Neural progenitor cell (in vitro differentiated cells): ENCODE results near the gene NEURL4. TPM values are rescaled to one million over a fixed set of nuclear protein-coding genes. Genes with fewer than 3 reads are reported as not detected.

Experiments
- DNase-seq: peaks from one replicate; pipeline ENCODE4 v3.0.0-alpha.2; 2016; ENCODE audit warnings: low spot score
- H2AFZ ChIP-seq: fragments of 200-600 bp; sonication (generic); replicated peaks from 2 replicates; pipeline ENCODE4 v1.6.1; 2016; ENCODE audit warnings: antibody characterized with exemption
- H3F3A ChIP-seq: fragments of 200-600 bp; sonication (generic); 2 replicates; pipeline ENCODE4 v1.6.1; 2016; ENCODE audit warnings: antibody characterized with exemption, low read depth
- H3K27ac ChIP-seq: fragments of 200-600 bp; sonication (generic); 2 replicates; pipeline ENCODE4 v1.5.1; 2016; ENCODE audit warnings: mild to moderate bottlenecking
- H3K27me3 ChIP-seq: fragments of 200-600 bp; sonication (generic); 2 replicates; pipeline ENCODE4 v1.6.1; 2016; ENCODE audit warnings: mild to moderate bottlenecking, moderate library complexity
- H3K36me3 ChIP-seq: fragments of 200-600 bp; sonication (generic); 2 replicates; pipeline ENCODE4 v1.5.1; 2016
- H3K4me1 ChIP-seq: fragments of 200-600 bp; sonication (generic); 2 replicates; pipeline ENCODE4 v1.6.1; 2016; ENCODE audit warnings: mixed run types
- H3K4me2 ChIP-seq: fragments of 200-600 bp; sonication (generic); 2 replicates; pipeline ENCODE4 v1.6.1; 2016
- H3K4me3 ChIP-seq: fragments of 200-600 bp; sonication (generic); 2 replicates; pipeline ENCODE4 v1.5.1; 2016
- H3K79me2 ChIP-seq: fragments of 200-600 bp; sonication (generic); 2 replicates; pipeline ENCODE4 v1.6.1; 2016; ENCODE audit warnings: low read depth
- H3K9ac ChIP-seq: fragments of 200-600 bp; sonication (generic); 2 replicates; pipeline ENCODE4 v1.6.1; 2016
- H3K9me3 ChIP-seq: fragments of 200-600 bp; sonication (generic); 2 replicates; pipeline ENCODE4 v1.5.1; 2016; ENCODE audit warnings: low read depth
- H4K20me1 ChIP-seq: fragments of 200-600 bp; sonication (generic); 2 replicates; pipeline ENCODE4 v1.6.1; 2016; ENCODE audit warnings: low read depth
- H3K27ac Mint-ChIP-seq: 3 replicates; pipeline ENCODE4 v1.8.0; 2021; ENCODE audit warnings: mixed read lengths
- H3K27me3 Mint-ChIP-seq: 2 replicates; pipeline ENCODE4 v1.8.0; 2022; ENCODE audit warnings: low read depth, mild to moderate bottlenecking, inconsistent platforms, moderate library complexity, mixed read lengths; ENCODE audit not compliant: insufficient read depth
- H3K36me3 Mint-ChIP-seq: 3 replicates; pipeline ENCODE4 v1.8.0; 2021; ENCODE audit warnings: mixed read lengths
- H3K4me1 Mint-ChIP-seq: 3 replicates; pipeline ENCODE4 v1.8.0; 2021; ENCODE audit warnings: mixed read lengths
- H3K4me3 Mint-ChIP-seq: 3 replicates; pipeline ENCODE4 v1.8.0; 2021; ENCODE audit warnings: mild to moderate bottlenecking, moderate library complexity, mixed read lengths
- H3K9me3 Mint-ChIP-seq: 3 replicates; pipeline ENCODE4 v1.8.0; 2020; ENCODE audit warnings: mixed read lengths
- CTCF ChIP-seq: fragments of 200-600 bp; sonication (generic); IDR thresholded peaks from 2 replicates; pipeline ENCODE4 v1.5.1; 2017; ENCODE audit warnings: antibody characterized with exemption, mild to moderate bottlenecking
- EZH2 ChIP-seq: fragments of 200-600 bp; sonication (generic); IDR thresholded peaks from 2 replicates; pipeline ENCODE4 v1.6.1; 2017; ENCODE audit warnings: antibody characterized with exemption, mild to moderate bottlenecking, moderate library complexity
- EZH2phosphoT487 ChIP-seq: fragments of 200-600 bp; sonication (generic); IDR thresholded peaks from 2 replicates; pipeline ENCODE4 v1.6.1; 2017; ENCODE audit warnings: antibody characterized with exemption
- total RNA-seq: library from RNA; depleted of rRNA; stranded (reverse); fragments of >200 nt; gene quantifications from 2 replicates; pipeline ENCODE4 v1.2.3, GENCODE V29; 2015; ENCODE audit warnings: low replicate concordance

The NEURL4 gene
- 5.1 and 26.3 TPM in 2 replicates for total RNA-seq

- Histone ChIP-seq H3K27me3 (no peaks in the 10 kb centered on the region), H3K4me1 (peaks cover 14% of the 10 kb centered on the region), H3K9ac (peak within 1 kb of the TSS; percentile 79), H3K9me3 (no peaks in the 10 kb centered on the region), H4K20me1 (peaks cover 4% of the 10 kb centered on the region), H3K36me3 (no peaks in the 10 kb centered on the region), H3K4me3 (peak within 1 kb of the TSS; percentile 94), H3F3A (peaks cover 27% of the 10 kb centered on the region), H3K27ac (peak within 1 kb of the TSS; percentile 79), H2AFZ (peak within 1 kb of the TSS; percentile 86), H3K4me2 (peak within 1 kb of the TSS; percentile 96), H3K79me2 (peaks cover 20% of the 10 kb centered on the region)
- DNase-seq = no peak
- peak within 1 kb of the TSS; percentile 98 for H3K4me3 Mint-ChIP-seq
- H3K36me3 Mint-ChIP-seq = peaks cover 7% of the 10 kb centered on the region
- TF ChIP-seq EZH2phosphoT487 (no peak), CTCF (no peak), EZH2 (no peak)
- peaks cover 28% of the 10 kb centered on the region for H3K4me1 Mint-ChIP-seq
- H3K27ac Mint-ChIP-seq = peak within 1 kb of the TSS; percentile 95
- H3K9me3 Mint-ChIP-seq = no peaks in the 10 kb centered on the region
- H3K27me3 Mint-ChIP-seq = peaks cover 12% of the 10 kb centered on the region
Observed at GRCh38 chr17:7328840-7329373, at the start of gene NEURL4. NEURL4 (minus strand) TSS chr17:7329335; CDS start chr17:7329312, 23 bp downstream.

- H3F3A ChIP-seq = no peaks in the 10 kb centered on the region
- no peak overlapping the region for H3K9ac ChIP-seq
- DNase-seq = no peak
- no peak overlapping the region for H3K4me2 ChIP-seq
- no peaks in the 10 kb centered on the region for H3K36me3 Mint-ChIP-seq
- peaks cover 11% of the 10 kb centered on the region for H3K27me3 ChIP-seq
- no peak overlapping the region for H3K4me3 Mint-ChIP-seq
- no peak overlapping the region for H3K27ac Mint-ChIP-seq
- peaks cover 11% of the 10 kb centered on the region for H3K27me3 Mint-ChIP-seq
- no peak overlapping the region for H3K27ac ChIP-seq
- TF ChIP-seq EZH2 (no peak), CTCF (no peak), EZH2phosphoT487 (no peak)
- H3K4me3 ChIP-seq = no peak overlapping the region
- H4K20me1 ChIP-seq = no peaks in the 10 kb centered on the region
- H3K36me3 ChIP-seq = no peaks in the 10 kb centered on the region
- H3K9me3 ChIP-seq = peaks cover 4% of the 10 kb centered on the region
- no peaks in the 10 kb centered on the region for H3K4me1 ChIP-seq
- H2AFZ ChIP-seq = no peak overlapping the region
- H3K4me1 Mint-ChIP-seq = no peaks in the 10 kb centered on the region
- H3K9me3 Mint-ChIP-seq = peaks cover 6% of the 10 kb centered on the region
- H3K79me2 ChIP-seq = no peaks in the 10 kb centered on the region
Observed at GRCh38 chr17:7374353-7374752, 45.2 kb upstream of the NEURL4 start.

GRCh38 chr17:7370853-7371252, 41.7 kb upstream of the NEURL4 start:
- DNase-seq = no peak
- Mint-ChIP-seq H3K4me1 (peaks cover 3% of the 10 kb centered on the region), H3K36me3 (no peaks in the 10 kb centered on the region), H3K9me3 (no peaks in the 10 kb centered on the region), H3K4me3 (no peak overlapping the region), H3K27ac (no peak overlapping the region), H3K27me3 (peaks cover 3% of the 10 kb centered on the region)
- Histone ChIP-seq H3K9ac (no peak overlapping the region), H3K9me3 (no peaks in the 10 kb centered on the region), H3K27me3 (peaks cover 7% of the 10 kb centered on the region), H3K4me2 (no peak overlapping the region), H3F3A (no peaks in the 10 kb centered on the region), H3K27ac (no peak overlapping the region), H3K79me2 (no peaks in the 10 kb centered on the region), H3K4me3 (no peak overlapping the region), H4K20me1 (no peaks in the 10 kb centered on the region), H3K36me3 (no peaks in the 10 kb centered on the region), H2AFZ (no peak overlapping the region), H3K4me1 (no peaks in the 10 kb centered on the region)
- TF ChIP-seq EZH2 (no peak), EZH2phosphoT487 (no peak), CTCF (no peak)
